CD14-positive monocyte (primary cell): ENCODE data around the gene CALML3. TPM values are rescaled to one million over a fixed set of nuclear protein-coding genes. Genes with fewer than 3 reads are reported as not detected.
A peak's percentile ranks its signal among the peaks of the same experiment; 100 is the strongest.

Experiments
- DNase-seq, 3 donors: peaks; one replicate each; pipeline ENCODE4 v3.0.0-alpha.2; 2011 to 2022
- H2AFZ ChIP-seq: 2 replicates; pipeline ENCODE4 v1.6.0; 2012; ENCODE audit warnings: mild to moderate bottlenecking, low read depth, low read length, inconsistent platforms; ENCODE audit not compliant: insufficient read depth, poor library complexity, severe bottlenecking
- H3K27ac ChIP-seq, 2 donors: 1 replicate in 1 of 2; 2 replicates in 1 of 2; pipeline ENCODE4 v1.5.1; 2012 to 2013; ENCODE audit warnings: low read length in 2 of 2, control low read depth in 1 of 2, inconsistent platforms in 1 of 2, low read depth in 1 of 2, mild to moderate bottlenecking in 1 of 2
- H3K27me3 ChIP-seq, 2 donors: one replicate each; pipeline versions ENCODE4 v1.6.0 to v1.6.1; 2011 to 2013; ENCODE audit warnings: low read length in 2 of 2; ENCODE audit not compliant: control insufficient read depth in 2 of 2, insufficient read depth in 2 of 2
- H3K36me3 ChIP-seq, 2 donors: replicated peaks in 1 of 2; 1 replicate in 1 of 2; 2 replicates in 1 of 2; pipeline versions ENCODE4 v1.5.1 to v1.6.1; 2012 to 2013; ENCODE audit warnings: low read length in 2 of 2, control low read depth in 1 of 2, inconsistent platforms in 1 of 2, mild to moderate bottlenecking in 1 of 2; ENCODE audit not compliant: insufficient read depth in 2 of 2, control insufficient read depth in 1 of 2
- H3K4me1 ChIP-seq, 2 donors: 1 replicate in 1 of 2; 2 replicates in 1 of 2; pipeline versions ENCODE4 v1.5.1 to v1.6.1; 2012 to 2013; ENCODE audit warnings: low read length in 2 of 2, control low read depth in 1 of 2, inconsistent platforms in 1 of 2, mild to moderate bottlenecking in 1 of 2, moderate library complexity in 1 of 2; ENCODE audit not compliant: insufficient read depth in 2 of 2, control insufficient read depth in 1 of 2
- H3K4me2 ChIP-seq: replicated peaks from 2 replicates; pipeline ENCODE3; 2012; ENCODE audit warnings: low read length, moderate library complexity, mild to moderate bottlenecking; ENCODE audit not compliant: poor library complexity, severe bottlenecking; ENCODE audit errors: extremely low read depth
- H3K4me3 ChIP-seq, 3 experiments: fragments of 200-600 bp in 1 of 3; sonication (generic) in 1 of 3; replicated peaks in 1 of 3; 1 replicate in 2 of 3; 2 replicates in 1 of 3; pipeline ENCODE4 v1.5.1; 2011 to 2013; ENCODE audit warnings: low read length in 3 of 3, mild to moderate bottlenecking in 3 of 3, control low read depth in 2 of 3, low read depth in 2 of 3, inconsistent platforms in 1 of 3, moderate library complexity in 1 of 3
- H3K79me2 ChIP-seq: 2 replicates; pipeline ENCODE4 v1.6.0; 2012; ENCODE audit warnings: mild to moderate bottlenecking, control low read depth, inconsistent platforms, low read length, moderate library complexity; ENCODE audit not compliant: insufficient read depth
- H3K9ac ChIP-seq: 2 replicates; pipeline ENCODE4 v1.6.0; 2017; ENCODE audit warnings: low read length, mild to moderate bottlenecking; ENCODE audit not compliant: insufficient read depth, poor library complexity, severe bottlenecking
- H3K9me3 ChIP-seq, 2 donors: replicated peaks in 1 of 2; 1 replicate in 1 of 2; 2 replicates in 1 of 2; pipeline versions ENCODE4 v1.5.1 to v1.6.1; 2012 to 2013; ENCODE audit warnings: low read length in 2 of 2, control low read depth in 1 of 2; ENCODE audit not compliant: control insufficient read depth in 1 of 2, insufficient read depth in 1 of 2
- H4K20me1 ChIP-seq: 2 replicates; pipeline ENCODE4 v1.6.0; 2012; ENCODE audit warnings: mild to moderate bottlenecking, low read length, control low read depth, moderate library complexity; ENCODE audit not compliant: insufficient read depth
- H3K27ac Mint-ChIP-seq, 7 donors: one replicate each; pipeline ENCODE4 v1.8.0; 2020; ENCODE audit warnings: mild to moderate bottlenecking in 7 of 7, mixed read lengths in 7 of 7, moderate library complexity in 6 of 7, inconsistent platforms in 2 of 7
- H3K27me3 Mint-ChIP-seq, 3 donors: one replicate each; pipeline ENCODE4 v1.8.0; 2021 to 2022; ENCODE audit warnings: low read depth in 3 of 3, mild to moderate bottlenecking in 3 of 3, mixed read lengths in 3 of 3, moderate library complexity in 3 of 3, inconsistent platforms in 1 of 3
- H3K36me3 Mint-ChIP-seq, 2 donors: one replicate each; pipeline ENCODE4 v1.8.0; 2020; ENCODE audit warnings: mixed read lengths in 2 of 2, inconsistent platforms in 1 of 2, mild to moderate bottlenecking in 1 of 2
- H3K4me1 Mint-ChIP-seq: one replicate; pipeline ENCODE4 v1.8.0; 2020; ENCODE audit warnings: mild to moderate bottlenecking, mixed read lengths
- H3K4me3 Mint-ChIP-seq, 2 donors: one replicate each; pipeline ENCODE4 v1.8.0; 2020; ENCODE audit warnings: mild to moderate bottlenecking in 2 of 2, mixed read lengths in 2 of 2, moderate library complexity in 1 of 2
- H3K9me3 Mint-ChIP-seq, 7 donors: one replicate each; pipeline ENCODE4 v1.8.0; 2020 to 2022; ENCODE audit warnings: mixed read lengths in 7 of 7, mild to moderate bottlenecking in 6 of 7, moderate library complexity in 6 of 7, inconsistent platforms in 2 of 7
- WGBS: methylation state at CpG from one replicate; pipeline ENCODE4 v1.1.5; 2013; ENCODE audit warnings: missing lambda C conversion rate; ENCODE audit not compliant: insufficient coverage; 5-methylcytosine and 5-hydroxymethylcytosine counted together
- intact Hi-C, 2 donors: fragments of 100-400 bp; cut with micrococcal nuclease; formaldehyde crosslinking; loops; one replicate each; pipeline versions ENCODE4 v1.15.0 to v1.15.1; 2023
- polyA plus RNA-seq, 3 donors: library from polyadenylated mRNA; depleted of rRNA in 1 of 3; unstranded in 2 of 3; stranded (reverse) in 1 of 3; fragments of 300-500 nt in 2 of 3; fragments of >200 nt in 1 of 3; fragmentation: Illumina TruSeq in 2 of 3; gene quantifications; 1 replicate in 2 of 3; 2 replicates in 1 of 3; pipeline ENCODE4 v1.2.3, GENCODE V29; 2012 to 2021
- TF ChIP-seq, protein P1 (sequence below): fragments of 200-600 bp; IDR thresholded peaks from one replicate; pipeline ENCODE4 v1.8.0; 2022; ENCODE audit warnings: antibody characterized with exemption, mild to moderate bottlenecking

Gene CALML3
- polyA plus RNA-seq, 3 donors, result not detected

DNA sequence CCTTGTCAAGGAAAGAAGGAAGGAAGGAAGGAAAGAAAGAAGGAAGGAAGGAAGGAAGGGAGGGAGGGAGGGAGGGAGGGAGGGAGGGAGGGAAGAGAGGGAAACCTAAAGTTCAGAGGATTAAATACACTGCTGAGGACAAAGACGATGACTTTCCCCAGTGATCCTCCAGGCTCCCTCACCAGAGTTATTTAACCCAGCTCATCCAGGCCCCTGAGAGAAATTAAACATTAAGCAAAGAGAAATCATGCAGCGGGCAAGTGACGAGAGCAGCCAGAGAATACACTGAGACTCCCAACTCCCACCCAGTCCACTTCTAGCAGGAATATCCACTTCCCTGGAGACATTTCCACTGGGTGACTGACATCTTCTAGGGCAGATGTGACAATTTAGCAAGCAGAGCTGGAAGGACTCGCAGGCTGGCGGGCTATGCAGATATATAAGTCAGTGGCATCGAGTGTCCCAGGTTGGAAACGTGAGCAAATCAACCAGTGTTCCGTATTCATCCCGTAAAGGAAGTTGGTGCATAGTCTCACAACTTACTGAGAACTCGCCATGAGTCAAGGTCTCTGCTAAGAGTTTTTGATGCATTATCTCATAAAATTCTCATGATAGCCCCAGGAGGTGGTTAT lies 48.7 kb downstream of the CALML3 start:
- no peaks in the 10 kb centered on the region for H3K27me3 ChIP-seq
- H2AFZ ChIP-seq, result no peak overlapping the region
- H3K9me3 Mint-ChIP-seq, result peaks cover 0 to 5% (median 1%) of the 10 kb centered on the region in 7 donors
- no peaks in the 10 kb centered on the region for H3K9me3 ChIP-seq
- no peak overlapping the region for H3K4me2 ChIP-seq
- H3K4me3 Mint-ChIP-seq, result no peak overlapping the region
- TF ChIP-seq, protein P1, sequence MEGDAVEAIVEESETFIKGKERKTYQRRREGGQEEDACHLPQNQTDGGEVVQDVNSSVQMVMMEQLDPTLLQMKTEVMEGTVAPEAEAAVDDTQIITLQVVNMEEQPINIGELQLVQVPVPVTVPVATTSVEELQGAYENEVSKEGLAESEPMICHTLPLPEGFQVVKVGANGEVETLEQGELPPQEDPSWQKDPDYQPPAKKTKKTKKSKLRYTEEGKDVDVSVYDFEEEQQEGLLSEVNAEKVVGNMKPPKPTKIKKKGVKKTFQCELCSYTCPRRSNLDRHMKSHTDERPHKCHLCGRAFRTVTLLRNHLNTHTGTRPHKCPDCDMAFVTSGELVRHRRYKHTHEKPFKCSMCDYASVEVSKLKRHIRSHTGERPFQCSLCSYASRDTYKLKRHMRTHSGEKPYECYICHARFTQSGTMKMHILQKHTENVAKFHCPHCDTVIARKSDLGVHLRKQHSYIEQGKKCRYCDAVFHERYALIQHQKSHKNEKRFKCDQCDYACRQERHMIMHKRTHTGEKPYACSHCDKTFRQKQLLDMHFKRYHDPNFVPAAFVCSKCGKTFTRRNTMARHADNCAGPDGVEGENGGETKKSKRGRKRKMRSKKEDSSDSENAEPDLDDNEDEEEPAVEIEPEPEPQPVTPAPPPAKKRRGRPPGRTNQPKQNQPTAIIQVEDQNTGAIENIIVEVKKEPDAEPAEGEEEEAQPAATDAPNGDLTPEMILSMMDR, result no peak
- intact Hi-C loops, result no loop called here
- no peaks in the 10 kb centered on the region for H4K20me1 ChIP-seq
- 98% methylated on average over 6 of the region's 10 CpGs for WGBS
- H3K36me3 ChIP-seq, result no peaks in the 10 kb centered on the region
- peaks cover 2 to 7% (median 3%) of the 10 kb centered on the region in 3 donors for H3K27me3 Mint-ChIP-seq
- DNase-seq, result no peak
- H3K27ac Mint-ChIP-seq, result no peak overlapping the region
- H3K9ac ChIP-seq, result no peak overlapping the region
- no peak overlapping the region for H3K27ac ChIP-seq
- H3K4me3 ChIP-seq, result no peak overlapping the region
- H3K4me1 Mint-ChIP-seq, result no peaks in the 10 kb centered on the region
- H3K36me3 Mint-ChIP-seq, result no peaks in the 10 kb centered on the region
- no peaks in the 10 kb centered on the region for H3K4me1 ChIP-seq
- no peaks in the 10 kb centered on the region for H3K79me2 ChIP-seq

DNA sequence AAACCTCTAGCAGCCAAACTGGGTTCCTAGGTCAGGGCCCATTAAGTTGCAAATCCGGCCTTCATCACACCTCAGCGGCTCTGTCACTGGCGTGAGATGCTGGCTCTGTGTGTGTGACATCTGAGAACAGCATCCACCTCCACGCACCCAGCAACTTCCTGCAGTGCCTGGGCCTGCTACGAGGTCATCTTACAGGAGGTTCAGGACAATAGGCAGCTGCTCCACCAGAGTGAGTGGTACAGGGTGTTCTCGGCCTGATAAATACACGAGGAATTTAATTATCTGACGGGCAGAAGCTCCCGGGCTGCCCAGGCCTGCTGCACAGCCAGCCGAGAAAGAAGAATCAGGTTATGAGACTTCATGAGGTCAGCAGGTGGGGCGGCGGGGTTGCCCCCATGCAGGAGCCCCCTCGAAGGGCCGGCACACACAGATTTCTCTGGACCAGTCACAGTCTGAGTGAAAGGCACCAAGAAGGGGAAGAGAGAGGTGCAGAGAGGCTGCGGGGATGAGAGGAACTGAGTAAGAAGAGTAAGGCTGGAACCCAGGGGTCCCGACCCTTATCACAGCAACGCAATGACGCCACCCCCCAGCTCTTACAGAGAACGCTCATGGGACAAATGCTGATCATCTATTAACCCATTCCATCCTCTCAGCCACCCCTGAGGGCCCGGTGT lies 49.3 kb downstream of the CALML3 start:
- no peak overlapping the region for H3K27ac ChIP-seq
- H3K36me3 Mint-ChIP-seq, result no peaks in the 10 kb centered on the region
- H3K27ac Mint-ChIP-seq, result peak overlapping the region in 1 of 7 donors; percentile 6
- intact Hi-C loops, result no loop called here
- WGBS, result 97% methylated on average over 17 of the region's 20 CpGs
- no peaks in the 10 kb centered on the region for H3K4me1 ChIP-seq
- H3K9me3 Mint-ChIP-seq, result peaks cover 0 to 5% (median 0%) of the 10 kb centered on the region in 7 donors
- TF ChIP-seq, protein P1, result no peak
- no peaks in the 10 kb centered on the region for H3K27me3 ChIP-seq
- no peak overlapping the region for H3K4me3 ChIP-seq
- no peaks in the 10 kb centered on the region for H3K79me2 ChIP-seq
- no peak overlapping the region for H3K4me2 ChIP-seq
- no peak overlapping the region for H3K4me3 Mint-ChIP-seq
- H4K20me1 ChIP-seq, result no peaks in the 10 kb centered on the region
- H2AFZ ChIP-seq, result no peak overlapping the region
- H3K36me3 ChIP-seq, result no peaks in the 10 kb centered on the region
- H3K4me1 Mint-ChIP-seq, result no peaks in the 10 kb centered on the region
- no peak for DNase-seq
- peaks cover 2 to 7% (median 3%) of the 10 kb centered on the region in 3 donors for H3K27me3 Mint-ChIP-seq
- no peaks in the 10 kb centered on the region for H3K9me3 ChIP-seq
- H3K9ac ChIP-seq, result no peak overlapping the region
